HEK293T (cell line): ENCODE results near the gene CTBS.

Experiments used
- ARNT ChIP-seq: fragments of 450-650 bp; IDR thresholded peaks from 2 replicates; pipeline ENCODE4 v1.6.1; 2017; ENCODE audit warnings: mild to moderate bottlenecking
- BHLHE40 ChIP-seq: fragments of 450-650 bp; IDR thresholded peaks from 2 replicates; pipeline ENCODE4 v1.6.1; 2016; ENCODE audit warnings: mild to moderate bottlenecking, moderate library complexity, borderline replicate concordance
- ELF4 ChIP-seq: fragments of 450-650 bp; IDR thresholded peaks from 2 replicates; pipeline ENCODE4 v1.6.1; 2017; ENCODE audit warnings: antibody characterized with exemption
- FOXA1 ChIP-seq: fragments of 450-650 bp; IDR thresholded peaks from 2 replicates; pipeline ENCODE4 v1.6.1; 2016; ENCODE audit warnings: mild to moderate bottlenecking
- FOXM1 ChIP-seq: fragments of 450-650 bp; IDR thresholded peaks from 2 replicates; pipeline ENCODE4 v1.6.1; 2017; ENCODE audit warnings: mild to moderate bottlenecking, borderline replicate concordance
- HDGF ChIP-seq: fragments of 450-650 bp; IDR thresholded peaks from 2 replicates; pipeline ENCODE4 v1.6.1; 2017; ENCODE audit warnings: antibody characterized with exemption, borderline replicate concordance
- L3MBTL2 ChIP-seq: fragments of 450-650 bp; conservative IDR thresholded peaks from 2 replicates; pipeline ENCODE4 v1.6.1; 2016; ENCODE audit warnings: mild to moderate bottlenecking
- LEF1 ChIP-seq: fragments of 450-650 bp; IDR thresholded peaks from 2 replicates; pipeline ENCODE4 v1.6.1; 2017; ENCODE audit warnings: mild to moderate bottlenecking, borderline replicate concordance
- PKNOX1 ChIP-seq: fragments of 450-650 bp; IDR thresholded peaks from 2 replicates; pipeline ENCODE4 v1.6.1; 2016
- SP1 ChIP-seq: fragments of 450-650 bp; IDR thresholded peaks from 2 replicates; pipeline ENCODE4 v1.6.1; 2017
- SUZ12 ChIP-seq: fragments of 450-650 bp; IDR thresholded peaks from 2 replicates; pipeline ENCODE4 v1.6.1; 2016; ENCODE audit warnings: mild to moderate bottlenecking
- TARDBP ChIP-seq: fragments of 450-650 bp; IDR thresholded peaks from 2 replicates; pipeline ENCODE4 v1.6.1; 2016

GRCh38 chr1:84598846-84599741 lies 24.9 kb upstream of the CTBS start:
- TF ChIP-seq ARNT (no peak), TARDBP (no peak), ELF4 (no peak), SP1 (no peak), SUZ12 (no peak), FOXM1 (no peak), LEF1 (no peak), BHLHE40 (no peak), PKNOX1 (no peak), FOXA1 (no peak), HDGF (no peak), L3MBTL2 (no peak)
